WTC11 (cell line): ENCODE results near the gene ETV2.
A peak's percentile ranks its signal among the peaks of the same experiment; 100 is the strongest.

Experiments
- CTCF ChIP-seq: fragments of 200-600 bp; IDR thresholded peaks from 2 replicates; pipeline ENCODE4 v1.8.0; 2022; ENCODE audit warnings: antibody characterized with exemption
- JUN ChIP-seq: sonication (generic); formaldehyde crosslinking; IDR thresholded peaks from 2 replicates; pipeline ENCODE4 v1.8.0; 2023; ENCODE audit warnings: mild to moderate bottlenecking, missing genetic modification reagents
- MAX ChIP-seq: sonication (generic); formaldehyde crosslinking; IDR thresholded peaks from 2 replicates; pipeline ENCODE4 v1.8.0; 2022; ENCODE audit warnings: mild to moderate bottlenecking, missing genetic modification reagents
- SMAD3 ChIP-seq: sonication (generic); formaldehyde crosslinking; IDR thresholded peaks from 2 replicates; pipeline ENCODE4 v1.8.0; 2022; ENCODE audit warnings: missing genetic modification reagents, mild to moderate bottlenecking, borderline replicate concordance
- TEAD1 ChIP-seq: sonication (generic); formaldehyde crosslinking; IDR thresholded peaks from 2 replicates; pipeline ENCODE4 v1.8.0; 2022; ENCODE audit warnings: mild to moderate bottlenecking, missing genetic modification reagents
- USF1 ChIP-seq: sonication (generic); formaldehyde crosslinking; IDR thresholded peaks from 2 replicates; pipeline ENCODE4 v1.8.0; 2022; ENCODE audit warnings: mild to moderate bottlenecking, missing genetic modification reagents
- USF2 ChIP-seq: sonication (generic); formaldehyde crosslinking; IDR thresholded peaks from 2 replicates; pipeline ENCODE4 v1.8.1; 2023; ENCODE audit warnings: mild to moderate bottlenecking, missing genetic modification reagents, moderate library complexity

GRCh38 chr19:35641515-35642151 is at the start of gene ETV2:
- TF ChIP-seq CTCF (no peak), JUN (no peak), USF2 (CRISPR knock-in tag) (no peak), USF1 (0 out of 2 replicates have a peak, but pooled peaks have one; percentile 23), TEAD1 (CRISPR knock-in tag) (no peak), MAX (CRISPR knock-in tag) (no peak), SMAD3 (CRISPR knock-in tag) (no peak)
